Cardiac septum (tissue), 1 donor: ENCODE measurements around the gene LSS. TPM values are rescaled to one million over a fixed set of nuclear protein-coding genes. Genes with fewer than 3 reads are reported as not detected.
"Not testable (repeated sequence)": the region's sequence is repeated elsewhere in the genome, so short reads cannot be mapped to it uniquely, and the experiment has no call there.

Experiments
- DNase-seq: peaks from one replicate; pipeline ENCODE4 v3.0.0-alpha.2; 2020; ENCODE audit warnings: low spot score
- intact Hi-C: fragments of 100-400 bp; cut with DNase I; formaldehyde crosslinking; loops from one replicate; pipeline ENCODE4 v1.14.0; 2022
- total RNA-seq: library from RNA; stranded (reverse); fragmentation: NEBNext Ultra II Directional; extraction: Animal tissue kit (Norgen Biotek cat#: 25700); gene quantifications from one replicate; pipeline ENCODE4 v1.2.1, GENCODE V29; 2021
- donor health status: DM: no; HTN: no; CAD: no.

LSS gene
- total RNA-seq, 1 donor from 2014 or later: 34.9 TPM

GRCh38 chr21:46247699-46248421 is 19.3 kb upstream of the LSS start:
- intact Hi-C loops: no loop called here
- no peak for DNase-seq

DNA sequence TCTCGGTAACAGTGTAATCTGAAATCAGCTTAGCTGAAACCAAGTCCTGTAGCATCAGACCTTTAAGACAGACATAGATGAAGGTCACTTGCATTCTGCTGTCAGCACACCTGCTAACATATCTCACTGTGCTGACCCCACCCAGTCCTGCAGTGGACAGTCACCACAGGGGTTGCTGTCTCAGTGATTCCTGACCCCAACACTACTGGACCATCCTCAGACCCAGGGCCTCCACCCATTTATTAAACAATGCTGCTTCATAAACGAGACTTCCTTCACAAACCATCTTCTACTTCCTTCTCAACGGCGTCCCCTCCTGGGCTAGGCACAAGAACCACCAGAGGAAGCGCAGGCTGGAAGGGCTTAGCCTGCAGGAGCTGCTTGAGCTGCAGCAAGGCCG is 17.8 kb upstream of the LSS start:
- intact Hi-C loops: no loop called here
- no peak for DNase-seq

- intact Hi-C loops: no loop called here
- no peak for DNase-seq
These were observed 16.8 kb upstream of the LSS start for GRCh38 chr21:46245213-46245915.

GRCh38 chr21:46244602-46245001 is 16.0 kb upstream of the LSS start:
- intact Hi-C loops: no loop called here
- DNase-seq: no peak

GRCh38 chr21:46243960-46244361 is 15.4 kb upstream of the LSS start:
- intact Hi-C loops: no loop called here
- no peak for DNase-seq

DNA sequence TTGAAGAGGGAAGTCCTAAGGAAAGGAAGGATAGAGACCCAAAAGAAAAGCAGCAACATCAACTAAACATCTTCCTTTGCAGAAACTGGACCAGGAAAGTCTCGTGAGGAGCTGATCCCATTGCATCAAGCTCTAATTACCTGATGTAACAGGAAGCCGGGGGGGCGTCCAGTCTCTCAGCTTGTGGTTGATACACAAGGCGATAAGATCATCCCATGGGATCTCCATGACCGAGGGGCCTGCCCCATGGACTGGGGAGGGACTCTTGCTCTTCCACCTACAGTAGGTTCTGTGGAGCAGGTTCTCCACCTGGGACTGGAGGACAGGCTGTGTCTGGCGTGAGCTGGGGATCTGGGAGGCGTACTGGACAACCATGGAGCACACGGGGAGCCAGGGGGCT is 14.8 kb upstream of the LSS start:
- DNase-seq: no peak
- intact Hi-C loops: no loop called here

- intact Hi-C loops, DNase-seq: not testable (repeated sequence)
These were observed 13.0 kb upstream of the LSS start for GRCh38 chr21:46241577-46241976.

- DNase-seq: no peak
- intact Hi-C loops: no loop called here
These were observed 11.3 kb upstream of the LSS start for GRCh38 chr21:46239817-46240325.

DNA sequence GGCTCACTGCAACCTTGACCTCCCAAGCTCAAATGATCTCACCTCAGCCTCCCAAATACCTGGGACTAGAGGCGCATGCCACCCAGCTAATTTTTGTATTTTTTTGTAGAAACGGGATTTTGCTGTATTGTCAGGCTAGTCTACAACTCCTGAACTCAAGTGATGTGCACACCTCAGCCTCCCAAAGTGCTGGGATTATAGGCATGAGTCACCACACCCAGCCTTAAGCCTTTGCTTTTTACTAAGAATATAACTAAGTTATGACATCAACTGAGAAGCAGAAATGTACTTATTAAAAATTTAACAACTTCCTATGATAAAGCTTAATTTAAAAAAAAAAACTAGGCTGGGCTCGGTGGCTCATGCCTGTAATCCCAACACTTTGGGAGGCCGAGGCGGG is 8.9 kb upstream of the LSS start:
- intact Hi-C loops: no loop called here

GRCh38 chr21:46234436-46234950 is 5.9 kb upstream of the LSS start:
- intact Hi-C loops: no loop called here
- DNase-seq: no peak

More for the DNA sequence above, 8.9 kb upstream of the LSS start:
- DNase-seq: no peak

GRCh38 chr21:46229923-46230260 is 1.3 kb upstream of the LSS start:
- intact Hi-C loops: loop anchor here (2.0 to 10.0 kb wide), 4 partner anchors 41 to 258 kb away; partner anchors contain the start of genes MCM3AP and YBEY
- no peak for DNase-seq

DNA sequence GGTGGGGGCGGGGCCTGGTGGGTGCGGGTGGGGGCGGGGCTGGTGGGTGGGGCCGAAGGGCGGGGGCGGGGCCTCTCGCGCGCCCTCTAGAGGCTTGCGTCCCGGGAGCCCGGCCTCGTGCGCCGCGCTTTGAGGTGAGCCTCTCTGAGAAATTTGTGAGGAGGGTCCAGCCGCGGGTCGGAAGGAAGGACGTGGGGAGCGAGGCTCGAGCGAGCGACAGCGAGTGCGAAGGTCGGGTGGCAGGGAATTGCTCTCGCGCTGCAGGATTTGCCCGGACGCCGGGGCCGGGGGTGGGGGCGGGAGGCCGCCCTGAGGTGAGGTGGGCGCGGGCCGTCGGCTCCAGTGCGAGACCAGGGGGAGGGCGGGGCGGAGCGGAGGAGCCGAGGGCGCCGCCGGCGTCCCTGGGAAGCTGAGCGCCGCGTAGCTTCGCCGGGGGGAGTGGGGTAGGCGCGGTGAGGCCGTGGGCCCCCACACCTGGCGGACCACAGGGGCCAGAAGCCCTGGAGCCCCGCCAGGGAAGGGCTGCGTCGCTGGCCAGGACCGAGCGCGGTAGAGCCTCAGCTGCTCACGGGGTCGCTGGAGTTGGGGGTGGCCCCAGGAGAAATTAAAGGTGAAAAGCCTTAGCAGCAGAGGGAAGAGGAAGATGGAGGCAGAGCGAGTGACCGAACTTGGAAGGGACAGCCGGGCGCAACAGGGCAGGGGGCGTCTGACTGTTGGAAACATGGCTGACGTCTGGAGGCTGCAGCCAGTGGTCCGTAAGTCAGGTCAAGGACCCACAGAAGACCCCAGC is 754 bp upstream of the LSS start:
- no peak for DNase-seq
- intact Hi-C loops: loop anchor here (2.0 to 10.0 kb wide), 4 partner anchors 41 to 257 kb away; partner anchors contain the start of genes MCM3AP and YBEY

DNA sequence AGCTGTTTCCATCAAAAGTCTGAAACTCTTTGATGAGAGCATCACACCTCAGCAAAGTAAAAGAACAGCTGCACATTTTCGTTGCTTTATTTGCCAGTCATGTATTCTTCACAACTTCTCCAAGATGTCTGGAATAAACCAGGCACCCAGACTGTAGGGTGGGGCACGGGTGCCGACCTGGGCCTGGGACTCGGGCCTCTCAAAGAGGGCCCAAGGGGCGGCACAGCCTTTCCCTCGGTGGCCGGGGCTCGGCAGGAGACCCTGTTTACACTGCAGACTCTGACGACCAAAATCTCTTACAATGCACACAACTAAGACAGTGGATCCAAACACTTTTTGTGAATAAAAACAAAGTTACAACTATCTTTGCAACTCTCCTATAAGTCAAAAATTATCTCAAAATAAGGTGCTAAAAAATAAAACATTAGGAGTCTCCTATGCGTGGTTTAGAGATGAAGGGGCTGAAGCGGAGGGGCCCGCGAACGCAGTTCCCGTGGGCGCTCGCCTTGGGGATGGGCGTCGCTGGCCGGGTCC is 696 bp downstream of the LSS start:
- intact Hi-C loops: loop anchor here (2.0 to 10.0 kb wide), 4 partner anchors 39 to 256 kb away; partner anchors contain the start of genes MCM3AP and YBEY
- no peak for DNase-seq

GRCh38 chr21:46226920-46227599 is 1.5 kb downstream of the LSS start:
- intact Hi-C loops: loop anchor here (5.0 to 10.0 kb wide), 3 partner anchors 60 to 255 kb away; partner anchors contain the start of genes MCM3AP and YBEY
- no peak for DNase-seq

DNA sequence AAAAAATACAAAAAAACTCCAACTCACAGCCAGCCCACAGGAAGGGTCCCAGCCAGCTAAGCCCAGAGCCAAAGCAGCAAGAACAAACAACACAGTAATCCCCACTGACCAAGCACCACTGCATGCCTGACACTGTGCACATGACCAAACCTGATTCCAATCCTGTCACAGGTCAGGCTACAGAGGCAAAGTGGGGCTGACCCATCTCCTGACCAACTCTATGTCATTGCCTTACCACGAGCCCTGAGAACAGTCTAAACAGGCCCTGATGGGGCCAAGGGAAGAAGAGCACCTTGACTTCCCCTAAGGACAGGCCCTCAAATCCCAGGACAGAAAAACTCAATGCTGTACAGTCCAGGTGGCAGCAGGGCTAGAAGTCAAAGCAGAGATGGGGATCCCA is 2.4 kb downstream of the LSS start:
- DNase-seq: no peak
- intact Hi-C loops: loop anchor here (5.0 to 10.0 kb wide), 3 partner anchors 61 to 254 kb away; partner anchors contain the start of genes MCM3AP and YBEY

DNA sequence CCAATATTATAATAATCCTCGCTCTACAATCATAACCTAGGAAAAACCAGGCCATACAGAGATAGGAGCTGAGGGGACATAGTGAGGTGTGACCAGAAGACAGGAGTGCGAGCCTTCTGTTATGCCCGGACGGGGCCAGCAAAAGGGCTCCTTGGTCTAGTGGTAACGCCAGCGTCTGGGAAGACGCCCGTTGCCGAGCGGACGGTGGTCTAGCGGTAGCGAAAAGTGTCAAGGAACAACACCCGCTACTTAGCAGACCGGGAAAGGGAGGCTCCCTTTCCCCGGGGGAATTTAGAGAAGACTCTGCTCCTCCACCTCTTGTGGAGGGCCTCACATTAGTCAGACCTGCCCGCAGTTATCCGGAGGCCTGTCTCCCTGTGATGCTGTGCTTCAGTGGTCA is 4.9 kb downstream of the LSS start:
- intact Hi-C loops: loop anchor here (10.0 kb wide), 1 partner anchor 79 kb away; no protein-coding TSS in a partner anchor
- DNase-seq: not testable (repeated sequence)

- intact Hi-C loops: loop anchor here (10.0 kb wide), 1 partner anchor 78 kb away; no protein-coding TSS in a partner anchor
- no peak for DNase-seq
These were observed 5.4 kb downstream of the LSS start for GRCh38 chr21:46223217-46223616.

- intact Hi-C loops: loop anchor here (10.0 kb wide), 1 partner anchor 78 kb away; no protein-coding TSS in a partner anchor
- DNase-seq: no peak
These were observed 6.0 kb downstream of the LSS start for GRCh38 chr21:46222436-46223116.
